ENCODE measurements around the gene ACR.

- TF ChIP-seq REST (IDR thresholded peaks at IDR 0.05; ENCODE audit: insufficient read depth in 1 of 2, low read depth in 2 of 2, low read length in 1 of 2), result no peak
- TF ChIP-seq POLR2AphosphoS5 (IDR thresholded peaks at IDR 0.05; ENCODE audit: low read depth, low read length), result no peak
- no peak for TF ChIP-seq CTCF (IDR thresholded peaks at IDR 0.05)
- TF ChIP-seq SIN3A (IDR thresholded peaks at IDR 0.05; ENCODE audit: borderline replicate concordance, insufficient read depth, low read depth, low read length), result no peak
Observed at GRCh38 chr22:50723991-50724390, 14.0 kb upstream of the ACR start.

All from Panc1 (cell line).